Pancreas (tissue), 10 donors: ENCODE data around the gene EGFLAM. TPM values are rescaled to one million over a fixed set of nuclear protein-coding genes. Genes with fewer than 3 reads are reported as not detected.

Source experiments
- ATAC-seq, 4 donors: fragments of 200-7000 bp; cut with Tn5 transposase; one replicate each; pipeline versions ENCODE4 v1.8.0 to v1.9.1; 2020; ENCODE audit warnings: mild to moderate bottlenecking in 4 of 4, moderate library complexity in 4 of 4
- DNase-seq, 6 donors: peaks; one replicate each; pipeline ENCODE4 v3.0.0-alpha.2; 2020
- FAIRE-seq: peaks from 2 replicates; lab custom pipeline; 2012; peaks lifted over from hg19 to GRCh38; lab: Jason Lieb, UNC
- H3K27ac ChIP-seq, 4 donors: fragments of 200-600 bp; sonication (generic); 1 replicate in 3 of 4; 2 replicates in 1 of 4; pipeline versions ENCODE4 v1.5.0 to v1.8.0; 2020
- H3K27me3 ChIP-seq, 4 donors: fragments of 200-600 bp; one replicate each; pipeline ENCODE4 v1.8.0; 2021
- H3K36me3 ChIP-seq, 3 donors: fragments of 200-600 bp; sonication (generic) in 1 of 3; one replicate each; pipeline versions ENCODE4 v1.5.0 to v1.8.0; 2020 to 2021
- H3K4me1 ChIP-seq, 3 donors: fragments of 200-600 bp; one replicate each; pipeline ENCODE4 v1.8.0; 2021
- H3K4me3 ChIP-seq, 4 donors: fragments of 200-600 bp; sonication (generic) in 2 of 4; one replicate each; pipeline versions ENCODE4 v1.5.0 to v1.8.0; 2020 to 2021
- H3K9me3 ChIP-seq, 4 donors: fragments of 200-600 bp; one replicate each; pipeline ENCODE4 v1.8.0; 2021
- CTCF ChIP-seq, 4 donors: fragments of 200-600 bp; sonication (generic) in 3 of 4; IDR thresholded peaks; one replicate each; pipeline versions ENCODE4 v1.5.0 to v1.8.0; 2021; ENCODE audit warnings: antibody characterized with exemption in 4 of 4
- WGBS, 2 donors: extraction: QIAGEN DNeasy Blood & Tissue Kit; methylation state at CpG; one replicate each; pipeline ENCODE4 v1.1.7; 2013; 5-methylcytosine and 5-hydroxymethylcytosine counted together
- intact Hi-C, 3 donors: fragments of 100-400 bp; cut with DNase I; formaldehyde crosslinking; loops; one replicate each; pipeline versions ENCODE4 v1.11.1 to v1.14.2; 2022
- polyA plus RNA-seq, 2 donors: library from polyadenylated mRNA; stranded (reverse); fragments of 200-250 nt; gene quantifications; one replicate each; pipeline ENCODE4 v1.2.3, GENCODE V29; 2013
- total RNA-seq, 6 donors: library from RNA; stranded (reverse); fragmentation: NEBNext Ultra II Directional in 4 of 6; extraction: Animal tissue kit (Norgen Biotek cat#: 25700) in 4 of 6; gene quantifications; one replicate each; pipeline versions ENCODE4 v1.2.1 to v1.2.4, GENCODE V29; 2021 to 2023
- donor health status: healthy with polysubstance abuse.
- donor health status: DM: no; HTN: no; CAD: no; lungs with moderate emphysema.
- donor health status: DM: no; HTN: no; CAD: no.
- donor health status: control.
- donor health status: control.
- donor health status: Bipolar disorder and iron deficiency.
- donor health status: DM: yes; HTN: yes; CAD: no.
- donor health status: DM: no; HTN: no; CAD: no.
- donor health status: DM: no; HTN: no; CAD: no.
- donor health status: DM: yes; HTN: yes; CAD: no.

Gene EGFLAM
- total and polyA plus RNA-seq, 8 donors = 0.73 to 2.4 (median 1.1) TPM

- H3K9me3 ChIP-seq = no peaks in the 10 kb centered on the region
- H3K36me3 ChIP-seq = no peaks in the 10 kb centered on the region
- no peaks in the 10 kb centered on the region for H3K4me1 ChIP-seq
- no peak overlapping the region for H3K4me3 ChIP-seq
- no peaks in the 10 kb centered on the region for H3K27me3 ChIP-seq
- no peak overlapping the region for H3K27ac ChIP-seq
- ATAC-seq (no peak), DNase-seq (no peak), FAIRE-seq (no peak)
- intact Hi-C loops = no loop called here
- WGBS, 2 donors = 41 to 65% methylated on average over 1 of the region's 1 CpG
- TF ChIP-seq CTCF (IDR thresholded peaks at IDR 0.05) = no peak
Observed at GRCh38 chr5:38307845-38308244, 49.5 kb downstream of the EGFLAM start.

- peak in 1 of 4 donors; percentile 22 for ATAC-seq
Observed at GRCh38 chr5:38316544-38317224, 58.3 kb downstream of the EGFLAM start.

GRCh38 chr5:38317868-38318267, 59.5 kb downstream of the EGFLAM start:
- no peak for ATAC-seq
- Histone ChIP-seq H3K4me3 (no peak overlapping the region), H3K27ac (no peak overlapping the region), H3K27me3 (no peaks in the 10 kb centered on the region), H3K36me3 (no peaks in the 10 kb centered on the region), H3K9me3 (no peaks in the 10 kb centered on the region), H3K4me1 (no peaks in the 10 kb centered on the region)
- 43 to 44% methylated on average over 3 of the region's 3 CpGs for WGBS, 2 donors
- no peak for DNase-seq
- intact Hi-C loops = no loop called here
- no peak for FAIRE-seq
- TF ChIP-seq CTCF (IDR thresholded peaks at IDR 0.05) = no peak

More at GRCh38 chr5:38316544-38317224, 58.3 kb downstream of the EGFLAM start:
- 43 to 44% methylated on average over 6 of the region's 6 CpGs for WGBS, 2 donors
- FAIRE-seq (no peak), DNase-seq (no peak)
- intact Hi-C loops = no loop called here
- no peak for TF ChIP-seq CTCF (IDR thresholded peaks at IDR 0.05)
- Histone ChIP-seq H3K4me3 (no peak overlapping the region), H3K27ac (no peak overlapping the region), H3K9me3 (no peaks in the 10 kb centered on the region), H3K27me3 (no peaks in the 10 kb centered on the region), H3K36me3 (no peaks in the 10 kb centered on the region), H3K4me1 (no peaks in the 10 kb centered on the region)

GRCh38 chr5:38319491-38319890, 61.1 kb downstream of the EGFLAM start:
- no peak overlapping the region for H3K4me3 ChIP-seq
- DNase-seq (no peak), FAIRE-seq (no peak), ATAC-seq (no peak)
- no peak for TF ChIP-seq CTCF (IDR thresholded peaks at IDR 0.05)
- intact Hi-C loops = no loop called here
- no peaks in the 10 kb centered on the region for H3K4me1 ChIP-seq
- H3K9me3 ChIP-seq = no peaks in the 10 kb centered on the region
- no peaks in the 10 kb centered on the region for H3K36me3 ChIP-seq
- no peaks in the 10 kb centered on the region for H3K27me3 ChIP-seq
- WGBS, 2 donors = 59 to 62% methylated on average over 3 of the region's 3 CpGs
- H3K27ac ChIP-seq = no peak overlapping the region

- 67 to 70% methylated on average over 7 of the region's 7 CpGs for WGBS, 2 donors
- DNase-seq (no peak), FAIRE-seq (no peak), ATAC-seq (no peak)
- no peak for TF ChIP-seq CTCF (IDR thresholded peaks at IDR 0.05)
- intact Hi-C loops = no loop called here
- H3K4me1 ChIP-seq = no peaks in the 10 kb centered on the region
- no peaks in the 10 kb centered on the region for H3K36me3 ChIP-seq
- no peak overlapping the region for H3K27ac ChIP-seq
- H3K27me3 ChIP-seq = no peaks in the 10 kb centered on the region
- no peak overlapping the region for H3K4me3 ChIP-seq
- no peaks in the 10 kb centered on the region for H3K9me3 ChIP-seq
Observed at GRCh38 chr5:38321978-38322377, 63.6 kb downstream of the EGFLAM start.
